ENCODE measurements around the gene PSMC6.
"Not testable (repeated sequence)": the region's sequence is repeated elsewhere in the genome, so short reads cannot be mapped to it uniquely, and the experiment has no call there.

The PSMC6 gene

DNA sequence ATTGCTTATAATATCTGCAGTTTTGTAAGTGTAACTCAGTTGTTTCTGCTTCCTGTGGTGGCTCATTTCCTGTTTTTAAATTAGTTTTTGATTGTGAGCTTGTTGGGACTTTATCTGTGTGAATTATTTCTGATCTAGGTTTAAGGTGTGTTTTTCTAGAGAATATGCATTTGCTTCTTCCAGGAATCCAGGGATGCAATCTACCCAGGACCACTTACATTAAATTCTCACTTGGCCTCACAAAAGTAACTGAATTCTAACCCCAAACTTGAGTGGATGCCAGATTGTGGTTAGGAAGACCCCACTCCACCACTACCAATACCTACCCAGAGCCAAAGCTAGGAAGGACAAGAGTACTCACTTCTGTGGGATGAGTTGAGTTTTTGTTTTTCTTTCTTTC is 34.9 kb downstream of the PSMC6 start:
- DNase-seq (ENCODE audit: low read depth): no peak
- TF ChIP-seq, protein P1, sequence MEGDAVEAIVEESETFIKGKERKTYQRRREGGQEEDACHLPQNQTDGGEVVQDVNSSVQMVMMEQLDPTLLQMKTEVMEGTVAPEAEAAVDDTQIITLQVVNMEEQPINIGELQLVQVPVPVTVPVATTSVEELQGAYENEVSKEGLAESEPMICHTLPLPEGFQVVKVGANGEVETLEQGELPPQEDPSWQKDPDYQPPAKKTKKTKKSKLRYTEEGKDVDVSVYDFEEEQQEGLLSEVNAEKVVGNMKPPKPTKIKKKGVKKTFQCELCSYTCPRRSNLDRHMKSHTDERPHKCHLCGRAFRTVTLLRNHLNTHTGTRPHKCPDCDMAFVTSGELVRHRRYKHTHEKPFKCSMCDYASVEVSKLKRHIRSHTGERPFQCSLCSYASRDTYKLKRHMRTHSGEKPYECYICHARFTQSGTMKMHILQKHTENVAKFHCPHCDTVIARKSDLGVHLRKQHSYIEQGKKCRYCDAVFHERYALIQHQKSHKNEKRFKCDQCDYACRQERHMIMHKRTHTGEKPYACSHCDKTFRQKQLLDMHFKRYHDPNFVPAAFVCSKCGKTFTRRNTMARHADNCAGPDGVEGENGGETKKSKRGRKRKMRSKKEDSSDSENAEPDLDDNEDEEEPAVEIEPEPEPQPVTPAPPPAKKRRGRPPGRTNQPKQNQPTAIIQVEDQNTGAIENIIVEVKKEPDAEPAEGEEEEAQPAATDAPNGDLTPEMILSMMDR (IDR thresholded peaks at IDR 0.05; ENCODE audit: low read depth, low read length, missing control alignments): no peak
- H3K4me3 ChIP-seq (ENCODE audit: low read depth, low read length): no peak overlapping the region; the same call in 1 of the 2 replicates

DNA sequence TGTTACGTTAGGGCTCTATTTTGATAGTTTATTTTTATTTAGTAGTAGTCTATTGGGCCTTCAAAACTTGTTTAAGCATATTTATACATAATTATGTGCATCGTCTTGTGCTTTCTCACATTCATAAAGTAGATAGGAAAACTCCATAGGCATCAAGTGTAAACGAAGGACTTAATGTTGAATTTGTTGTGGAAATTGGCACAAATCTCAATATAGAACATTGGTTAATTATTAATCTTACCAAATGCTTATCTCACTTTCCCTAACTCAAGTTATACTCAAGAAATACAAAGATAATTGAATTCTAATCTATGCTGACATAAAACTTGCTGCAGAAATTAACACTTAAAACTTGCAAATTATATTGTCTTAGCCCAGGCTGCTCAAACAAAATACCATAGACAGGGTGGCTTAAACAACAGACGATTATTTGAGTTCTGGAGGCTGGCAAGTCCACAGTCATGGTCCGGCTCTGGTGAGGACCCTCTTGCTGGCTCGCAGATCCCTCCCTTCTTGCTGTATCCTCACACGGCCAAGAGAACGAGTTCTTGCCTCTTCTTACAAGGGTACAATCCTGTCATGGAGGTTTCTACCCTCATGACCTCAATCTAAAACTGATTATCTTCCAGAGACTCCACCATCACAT is 41.8 kb downstream of the PSMC6 start:
- H3K4me3 ChIP-seq (ENCODE audit: low read depth, low read length): no peak overlapping the region
- DNase-seq (ENCODE audit: low read depth): no peak
- TF ChIP-seq, protein P1 (IDR thresholded peaks at IDR 0.05; ENCODE audit: low read depth, low read length, missing control alignments): no peak

DNA sequence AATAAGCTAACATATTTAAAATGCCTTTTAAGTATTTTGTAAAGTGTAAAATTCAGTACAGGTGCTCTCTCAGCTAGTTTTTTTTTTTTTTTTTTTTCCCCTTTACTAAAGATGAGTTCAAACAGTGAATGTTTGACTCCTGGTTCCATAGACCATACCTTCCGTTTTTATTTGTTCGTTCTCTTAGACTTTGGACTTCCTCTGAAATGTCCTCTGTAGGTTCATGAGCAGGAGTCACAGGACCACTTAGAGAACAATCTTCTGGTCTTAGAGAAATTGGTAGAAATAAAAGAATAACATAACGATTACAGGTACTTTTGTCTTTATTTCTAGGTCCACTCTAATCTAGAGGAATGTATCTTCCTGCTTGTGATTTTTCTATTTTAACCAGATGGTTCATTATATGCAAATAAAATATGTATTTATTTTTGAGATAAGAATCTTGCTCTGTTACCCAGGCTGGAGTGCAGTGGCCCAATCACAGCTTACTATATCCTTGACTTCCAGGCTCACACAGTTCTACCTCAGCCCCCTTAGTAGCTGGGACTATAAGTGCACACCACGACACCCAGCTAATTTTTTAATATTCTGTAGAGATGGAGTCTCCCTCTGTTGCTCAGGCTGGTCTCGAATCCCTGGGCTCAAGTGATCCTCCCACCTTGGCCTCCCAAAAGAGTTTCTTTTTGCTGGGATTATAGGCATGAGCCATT is 48.8 kb downstream of the PSMC6 start:
- no peak for DNase-seq (ENCODE audit: low read depth)
- TF ChIP-seq, protein P1 (IDR thresholded peaks at IDR 0.05; ENCODE audit: low read depth, low read length, missing control alignments): no peak

DNA sequence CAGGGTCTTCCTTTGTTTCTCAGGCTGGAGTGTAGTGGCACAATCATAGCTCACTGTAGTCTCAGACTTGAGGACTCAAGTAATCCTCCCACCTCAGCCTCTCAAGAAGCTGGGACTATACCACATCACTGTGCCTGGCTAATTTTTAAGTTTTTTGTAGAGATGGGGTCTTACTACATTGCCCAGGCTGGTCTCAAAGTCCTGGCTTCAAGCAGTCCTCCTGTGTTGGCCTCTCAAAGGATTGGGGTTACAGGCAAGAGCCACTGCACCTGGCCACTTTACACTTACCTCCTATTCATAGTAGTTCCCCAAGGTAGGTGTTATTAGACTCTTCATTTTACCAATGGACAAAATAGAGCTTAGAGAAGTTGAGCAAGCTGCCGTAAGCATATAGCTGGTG is 52.1 kb downstream of the PSMC6 start:
- H3K4me3 ChIP-seq (ENCODE audit: low read depth, low read length): no peak overlapping the region
- TF ChIP-seq, protein P1 (IDR thresholded peaks at IDR 0.05; ENCODE audit: low read depth, low read length, missing control alignments): no peak
- no peak for DNase-seq (ENCODE audit: low read depth)

More for the DNA sequence above, 48.8 kb downstream of the PSMC6 start:
- no peak overlapping the region for H3K4me3 ChIP-seq (ENCODE audit: low read depth, low read length)

DNA sequence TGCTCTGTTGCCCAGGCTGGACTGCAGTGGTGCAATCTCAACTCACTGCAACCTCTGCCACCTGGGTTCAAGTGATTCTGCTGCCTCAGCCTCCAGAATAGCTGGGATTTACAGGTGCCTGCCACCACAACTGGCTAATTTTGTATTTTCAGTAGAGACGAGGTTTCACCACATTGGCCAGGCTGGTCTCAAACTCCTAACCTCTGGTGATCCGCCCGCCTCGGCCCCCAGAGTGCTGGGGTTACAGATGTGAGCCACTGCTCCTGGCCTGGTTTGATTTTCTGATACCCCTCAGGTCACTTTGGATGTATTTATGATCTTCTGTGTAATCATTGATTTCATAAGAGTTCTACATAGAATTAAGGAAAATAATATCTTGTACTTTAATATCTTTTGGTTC is 55.9 kb downstream of the PSMC6 start:
- not testable (repeated sequence) for DNase-seq (ENCODE audit: low read depth); H3K4me3 ChIP-seq (ENCODE audit: low read depth, low read length)

DNA sequence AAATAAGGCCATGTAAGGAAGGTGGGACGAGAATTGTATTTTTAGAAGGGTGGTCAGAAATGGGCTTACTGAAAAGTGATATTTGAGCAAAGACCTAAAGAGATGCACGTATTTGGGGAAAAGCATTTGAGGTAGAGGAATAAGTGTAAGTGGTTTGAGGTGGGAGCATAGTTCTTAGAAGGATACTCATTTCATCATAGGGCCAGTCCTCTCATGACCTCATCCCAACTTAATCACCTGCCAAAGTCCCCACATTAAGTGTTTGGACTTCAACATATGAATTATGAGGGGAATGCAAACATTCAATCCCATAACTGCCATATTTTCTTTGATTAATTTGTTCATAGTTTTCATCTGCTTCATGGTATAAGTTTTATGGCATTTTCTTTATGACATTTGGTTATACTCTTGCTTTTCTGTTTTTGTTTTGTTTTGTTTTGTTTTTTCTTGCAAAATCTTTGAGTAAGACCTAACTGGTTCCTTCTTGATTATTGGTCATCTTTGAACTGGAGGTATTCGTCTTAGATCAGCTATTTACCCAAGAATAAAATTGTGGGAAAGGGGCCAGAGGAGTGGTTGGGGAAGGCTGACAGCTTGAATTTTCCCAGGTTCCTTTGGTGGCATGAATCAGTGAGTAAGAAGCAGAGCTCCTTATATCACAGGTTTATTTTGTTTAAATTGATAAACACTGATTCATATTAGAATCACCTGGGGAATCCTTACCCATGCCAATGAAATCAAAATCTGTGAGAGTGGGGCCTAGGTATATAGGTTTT is 60.2 kb downstream of the PSMC6 start:
- H3K4me3 ChIP-seq (ENCODE audit: low read depth, low read length): no peak overlapping the region
- TF ChIP-seq, protein P1 (IDR thresholded peaks at IDR 0.05; ENCODE audit: low read depth, low read length, missing control alignments): no peak
- no peak for DNase-seq (ENCODE audit: low read depth)

DNA sequence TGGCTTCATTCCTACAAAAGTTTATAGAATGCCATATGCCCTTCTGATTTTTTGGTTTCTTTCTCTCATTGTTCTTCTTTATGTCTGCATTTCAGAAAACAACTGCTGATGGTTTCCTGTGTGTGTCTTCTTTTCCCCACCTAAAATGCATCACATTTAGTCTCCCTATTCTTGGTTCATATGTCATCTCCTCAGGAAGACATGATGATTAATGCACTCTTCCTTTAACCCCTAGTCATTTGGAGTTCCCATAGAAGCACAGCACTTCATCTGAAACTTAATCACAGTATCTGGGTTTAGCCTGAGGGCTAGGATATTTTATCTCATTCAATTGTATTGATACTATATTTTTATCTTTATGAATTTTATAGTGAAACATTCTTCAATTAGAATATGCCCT is 62.9 kb downstream of the PSMC6 start:
- no peak for DNase-seq (ENCODE audit: low read depth)
- TF ChIP-seq, protein P1 (IDR thresholded peaks at IDR 0.05; ENCODE audit: low read depth, low read length, missing control alignments): no peak

More for the DNA sequence above, 62.9 kb downstream of the PSMC6 start:
- no peak overlapping the region for H3K4me3 ChIP-seq (ENCODE audit: low read depth, low read length)
